Measurements from ENCODE around the gene MAML1.

GRCh38 chr5:179814090-179814489 is 81.5 kb downstream of the MAML1 start:
- TF ChIP-seq CTCF (IDR thresholded peaks at IDR 0.05) (no peak), POLR2A (IDR thresholded peaks at IDR 0.05) (no peak), POLR2AphosphoS5 (IDR thresholded peaks at IDR 0.05) (no peak)
